K562 (cell line): Measurements from ENCODE around the gene NOS1. TPM values are rescaled to one million over a fixed set of nuclear protein-coding genes. Genes with fewer than 3 reads are reported as not detected.
A peak's percentile ranks its signal among the peaks of the same experiment; 100 is the strongest.

Source experiments
- ATAC-seq: fragments of 200-7000 bp; cut with Tn5 transposase; 3 replicates; pipeline ENCODE4 v1.9.1; 2020; ENCODE audit warnings: moderate library complexity
- BruUV-seq: library from RNA; stranded (reverse); fragments of 400-500 nt; replicated peaks from 2 replicates; lab custom pipeline; 2021; lab: Mats Ljungman, UMichigan
- CTCF ChIA-PET: fragments of 300-600 bp; formaldehyde crosslinking; extraction: SDS; loops from one replicate; lab custom pipeline; 2021; ENCODE audit warnings: low intra/inter-chr PET ratio; lab: Yijun Ruan, JAX
- POLR2A ChIA-PET: fragments of 300-600, 350-650 bp; sonication (Branson Sonifier 250); formaldehyde crosslinking; extraction: SDS; loops from one replicate; lab custom pipeline; 2021; ENCODE audit warnings: antibody characterized with exemption, inconsistent platforms; lab: Yijun Ruan, JAX
- DNase-seq, 4 experiments: peaks; one replicate each; pipeline versions ENCODE4 v3.0.0 to v3.0.0-alpha.2; 2011 to 2018; ENCODE audit warnings: low spot score in 3 of 4, mixed read lengths in 3 of 4; ENCODE audit errors: extremely low read depth in 1 of 4
- FAIRE-seq: peaks from 2 replicates; lab custom pipeline; 2011; peaks lifted over from hg19 to GRCh38; lab: Jason Lieb, UNC
- H2AFZ ChIP-seq: 2 replicates; pipeline ENCODE4 v1.6.0; 2011; ENCODE audit warnings: low read depth, low read length, control low read depth, inconsistent platforms
- H3K27ac ChIP-seq: fragments of 200-600 bp; 3 replicates; pipeline ENCODE4 v1.8.0; 2011; ENCODE audit warnings: low read depth, mild to moderate bottlenecking, control low read depth, inconsistent platforms, low read length, moderate library complexity, mixed read lengths; ENCODE audit errors: extremely low read depth
- H3K27me3 ChIP-seq, 2 experiments: fragments of 300-600 bp in 1 of 2; 2 replicates in 1 of 2; 3 replicates in 1 of 2; pipeline versions ENCODE4 v1.6.0 to v1.8.0; 2011; ENCODE audit warnings: inconsistent platforms in 2 of 2, low read length in 2 of 2, mild to moderate bottlenecking in 1 of 2, mixed read lengths in 1 of 2, moderate library complexity in 1 of 2; ENCODE audit not compliant: control insufficient read depth in 2 of 2, insufficient read depth in 2 of 2
- H3K36me3 ChIP-seq: fragments of 300-600 bp; 3 replicates; pipeline ENCODE4 v1.8.0; 2011; ENCODE audit warnings: mild to moderate bottlenecking, low read length, inconsistent platforms; ENCODE audit not compliant: control insufficient read depth, insufficient read depth
- H3K4me1 ChIP-seq, 2 experiments: fragments of 200-600 bp in 1 of 2; replicated peaks in 1 of 2; 2 replicates in 1 of 2; 3 replicates in 1 of 2; pipeline versions ENCODE4 v1.5.1 to v1.8.0; 2011; ENCODE audit warnings: inconsistent platforms in 2 of 2, low read length in 2 of 2, mild to moderate bottlenecking in 1 of 2, mixed read lengths in 1 of 2, moderate library complexity in 1 of 2; ENCODE audit not compliant: control insufficient read depth in 2 of 2, insufficient read depth in 2 of 2
- H3K4me2 ChIP-seq: 2 replicates; pipeline ENCODE4 v1.6.1; 2011; ENCODE audit warnings: low read length, control low read depth, inconsistent platforms, mixed read lengths; ENCODE audit not compliant: insufficient read depth
- H3K4me3 ChIP-seq: fragments of 200-600 bp; sonication (generic), shearing (Covaris generic); 2 replicates; pipeline ENCODE4 v1.5.1; 2016; ENCODE audit warnings: control low read depth, inconsistent platforms
- H3K79me2 ChIP-seq: fragments of 200-600 bp; 3 replicates; pipeline ENCODE4 v1.8.0; 2011; ENCODE audit warnings: low read length, inconsistent platforms; ENCODE audit not compliant: control insufficient read depth, insufficient read depth
- H3K9ac ChIP-seq, 2 experiments: 2 replicates each; pipeline versions ENCODE4 v1.6.0 to v1.6.1; 2011; ENCODE audit warnings: low read depth in 2 of 2, low read length in 2 of 2, control low read depth in 1 of 2, inconsistent platforms in 1 of 2, mild to moderate bottlenecking in 1 of 2, mixed read lengths in 1 of 2; ENCODE audit not compliant: insufficient read depth in 1 of 2
- H3K9me1 ChIP-seq: one replicate; pipeline ENCODE4 v1.6.0; 2011; ENCODE audit warnings: inconsistent platforms, mild to moderate bottlenecking, low read length, moderate library complexity; ENCODE audit not compliant: control insufficient read depth, insufficient read depth
- H3K9me3 ChIP-seq: replicated peaks from 2 replicates; pipeline ENCODE4 v1.5.1; 2011; ENCODE audit warnings: low read depth, low read length, inconsistent platforms; ENCODE audit not compliant: control insufficient read depth, insufficient read depth
- H4K20me1 ChIP-seq: replicated peaks from 2 replicates; pipeline ENCODE4 v1.6.1; 2011; ENCODE audit warnings: low read length, inconsistent platforms, mixed read lengths; ENCODE audit not compliant: control insufficient read depth, insufficient read depth
- CBFA2T2 ChIP-seq: fragments of 450-650 bp; conservative IDR thresholded peaks from 2 replicates; pipeline ENCODE4 v1.6.1; 2017; ENCODE audit warnings: mild to moderate bottlenecking
- CTCF ChIP-seq, 3 experiments: IDR thresholded peaks in 2 of 3; conservative IDR thresholded peaks in 1 of 3; 2 replicates each; pipeline ENCODE4 v1.5.1; 2011 to 2012; ENCODE audit warnings: low read length in 3 of 3, mild to moderate bottlenecking in 3 of 3, control low read depth in 2 of 3, improper control_type of control experiment in 1 of 3, inconsistent platforms in 1 of 3, low read depth in 1 of 3, mixed read lengths in 1 of 3, moderate library complexity in 1 of 3; ENCODE audit not compliant: insufficient read depth in 2 of 3
- DMBX1 ChIP-seq: fragments of 250-450 bp; sonication (Bioruptor Pico); IDR thresholded peaks from 2 replicates; pipeline ENCODE4 v1.8.0; 2022; ENCODE audit warnings: inconsistent platforms, mild to moderate bottlenecking, moderate library complexity, borderline replicate concordance
- FIP1L1 ChIP-seq: fragments of 200-400 bp; formaldehyde crosslinking; IDR thresholded peaks from 2 replicates; pipeline ENCODE4 v1.6.1; 2018; ENCODE audit warnings: mild to moderate bottlenecking, low read depth, low read length; ENCODE audit not compliant: poor library complexity, severe bottlenecking
- MIER1 ChIP-seq: fragments of 450-650 bp; IDR thresholded peaks from 2 replicates; pipeline ENCODE4 v1.6.1; 2016; ENCODE audit warnings: antibody characterized with exemption, mild to moderate bottlenecking, low read depth
- MXD1 ChIP-seq: fragments of 250-450 bp; sonication (Bioruptor Pico); IDR thresholded peaks from 2 replicates; pipeline ENCODE4 v1.8.0; 2021; ENCODE audit warnings: borderline replicate concordance, mild to moderate bottlenecking, moderate library complexity; ENCODE audit not compliant: poor library complexity, severe bottlenecking
- RAD21 ChIP-seq, 2 experiments: fragments of 250-450 bp in 1 of 2; fragments of 450-650 bp in 1 of 2; sonication (Bioruptor Pico) in 1 of 2; formaldehyde crosslinking in 1 of 2; IDR thresholded peaks in 1 of 2; conservative IDR thresholded peaks in 1 of 2; 2 replicates each; pipeline versions ENCODE4 v1.4.0 to v1.8.0; 2020 to 2022; ENCODE audit warnings: mild to moderate bottlenecking in 2 of 2, moderate library complexity in 1 of 2
- SMC3 ChIP-seq: conservative IDR thresholded peaks from 2 replicates; pipeline ENCODE4 v1.6.1; 2011; ENCODE audit warnings: low read depth, low read length, improper control_type of control experiment; ENCODE audit not compliant: insufficient read depth
- TARDBP ChIP-seq: fragments of 450-650 bp; IDR thresholded peaks from 2 replicates; pipeline ENCODE4 v1.6.1; 2016
- TBL1XR1 ChIP-seq, 2 experiments: IDR thresholded peaks; 2 replicates each; pipeline ENCODE4 v1.6.1; 2012; ENCODE audit warnings: improper control_type of control experiment in 2 of 2, low read length in 2 of 2, mild to moderate bottlenecking in 1 of 2
- TRIM25 ChIP-seq: fragments of 450-650 bp; IDR thresholded peaks from 2 replicates; pipeline ENCODE4 v1.7.0; 2016; ENCODE audit warnings: borderline replicate concordance
- ZNF512 ChIP-seq: IDR thresholded peaks from 2 replicates; pipeline ENCODE4 v1.6.1; 2016; ENCODE audit warnings: missing genetic modification characterization, missing compliant biosample characterization
- ZNF717 ChIP-seq: fragments of 250-450 bp; sonication (Bioruptor Pico); IDR thresholded peaks from 2 replicates; pipeline ENCODE4 v1.5.0; 2021
- WGBS: fragments of 100-300 bp; shearing (Covaris generic); methylation state at CpG from one replicate; pipeline ENCODE4 v1.1.6; 2016; ENCODE audit warnings: low coverage, mixed read lengths; ENCODE audit not compliant: insufficient coverage; ENCODE audit errors: missing lambda C conversion rate; 5-methylcytosine and 5-hydroxymethylcytosine counted together
- in situ Hi-C: fragments of 300-500 bp; cut with MboI; formaldehyde crosslinking; loops from 4 replicates; pipeline ENCODE4 v1.15.0; 2018; ENCODE audit warnings: inconsistent platforms, mixed read lengths
- intact Hi-C: fragments of 100-400 bp; cut with micrococcal nuclease; formaldehyde crosslinking; loops from 2 replicates; pipeline ENCODE4 v1.14.2; 2022
- polyA plus RNA-seq, 8 experiments: library from polyadenylated mRNA; depleted of rRNA in 4 of 8; stranded (reverse) in 5 of 8; unstranded in 3 of 8; fragments of >200 nt; fragmentation: Nextera tagmentation in 2 of 8; fragmentation: Illumina TruSeq in 1 of 8; extraction: Ambion mirVana in 2 of 8; extraction: Trizol in 1 of 8; gene quantifications; 2 replicates each; pipeline versions ENCODE4 v1.2.1 to v1.2.3, GENCODE V29; 2011 to 2014; ENCODE audit warnings: inconsistent platforms in 1 of 8, missing spikeins in 1 of 8
- total RNA-seq, 7 experiments: library from RNA; depleted of rRNA in 6 of 7; stranded (reverse); fragments of >200 nt in 6 of 7; fragmentation: Illumina TruSeq in 2 of 7; extraction: Trizol in 2 of 7; gene quantifications; 2 replicates each; pipeline versions ENCODE4 v1.2.1 to v1.2.3, GENCODE V29; 2011 to 2021; ENCODE audit warnings: low replicate concordance in 1 of 7

NOS1 gene
- total and polyA plus RNA-seq, 9 of the 15 experiments (the other 6 are each of a cell fraction or from before 2014, with no cell fraction given) = not detected

- POLR2A ChIA-PET = interaction anchor here (0.7 kb wide), 2 partner anchors 91 to 601 kb away, joined by 3 read pairs; no protein-coding TSS in a partner anchor
- WGBS = 1% methylated on average over 12 of the region's 13 CpGs
- no TSS peak for BruUV-seq
- H2AFZ ChIP-seq = no peak overlapping the region
- no peaks in the 10 kb centered on the region for H3K79me2 ChIP-seq
- intact Hi-C loops = loop anchor here (5.0 to 10.0 kb wide), 2 partner anchors 128 to 601 kb away; partner anchors contain the start of gene NOS1
- no peak overlapping the region for H3K9ac ChIP-seq
- CTCF ChIA-PET = interaction anchor here (0.5 to 1.8 kb wide), 6 partner anchors 130 to 613 kb away, joined by 3 to 8 read pairs (median 4); no protein-coding TSS in a partner anchor
- H3K4me1 ChIP-seq = 0 out of 5 replicates have a peak, but pooled peaks cover 0 to 3% of the 10 kb centered on the region in 2 experiments
- no peak overlapping the region for H3K4me3 ChIP-seq
- no peaks in the 10 kb centered on the region for H3K9me3 ChIP-seq
- H3K27me3 ChIP-seq = peaks cover 10 to 27% of the 10 kb centered on the region in 2 experiments; a peak in 3 of 5 replicates
- peaks cover 5% of the 10 kb centered on the region; the same call in 1 of the 2 replicates for H4K20me1 ChIP-seq
- peak; percentile 56 for FAIRE-seq
- no peaks in the 10 kb centered on the region for H3K36me3 ChIP-seq
- in situ Hi-C loops = loop anchor here (10.0 kb wide), 1 partner anchor 438 kb away; no protein-coding TSS in a partner anchor
- no peak overlapping the region for H3K4me2 ChIP-seq
- DNase-seq = peak; percentile 65 to 82 (median 75)
- peak; percentile 95 for ATAC-seq
- no peaks in the 10 kb centered on the region for H3K9me1 ChIP-seq
- no peak overlapping the region for H3K27ac ChIP-seq
- no peak for TF ChIP-seq FIP1L1
- no peak for TF ChIP-seq ZNF717 (CRISPR knock-in tag)
- no peak for TF ChIP-seq TARDBP
- peak; percentile 30 to 65; a peak in 3 of 4 replicates for TF ChIP-seq RAD21 (CRISPR knock-in tag; conservative IDR thresholded peaks at IDR 0.05 in 1 of 2, IDR thresholded peaks at IDR 0.05 in 1 of 2)
- no peak for TF ChIP-seq DMBX1 (CRISPR knock-in tag)
- TF ChIP-seq CBFA2T2 = no peak
- TF ChIP-seq MXD1 (CRISPR knock-in tag) = no peak
- peak; percentile 72 to 85 (median 85) for TF ChIP-seq CTCF (IDR thresholded peaks at IDR 0.05 in 2 of 3, conservative IDR thresholded peaks at IDR 0.05 in 1 of 3; ENCODE audit: insufficient read depth in 2 of 3, low read depth in 1 of 3, low read length in 3 of 3)
- no peak for TF ChIP-seq ZNF512 (tag)
- TF ChIP-seq SMC3 = peak; percentile 45
- TF ChIP-seq MIER1 = no peak
- TF ChIP-seq TRIM25 = no peak
- no peak for TF ChIP-seq TBL1XR1 (IDR thresholded peaks at IDR 0.05; ENCODE audit: low read length in 2 of 2)
These were observed 124.9 kb downstream of the NOS1 start for GRCh38 chr12:117236456-117237001.
